HG03521 (cell line): ENCODE measurements around the gene CDKN1A.
A peak's percentile ranks its signal among the peaks of the same experiment; 100 is the strongest.

Experiments
- ATAC-seq: cut with Tn5 transposase; IDR thresholded peaks from one replicate; pipeline ENCODE4 v1.9.1; 2021; ENCODE audit warnings: mild to moderate bottlenecking, moderate library complexity; ENCODE audit not compliant: unreplicated experiment

Gene CDKN1A

DNA sequence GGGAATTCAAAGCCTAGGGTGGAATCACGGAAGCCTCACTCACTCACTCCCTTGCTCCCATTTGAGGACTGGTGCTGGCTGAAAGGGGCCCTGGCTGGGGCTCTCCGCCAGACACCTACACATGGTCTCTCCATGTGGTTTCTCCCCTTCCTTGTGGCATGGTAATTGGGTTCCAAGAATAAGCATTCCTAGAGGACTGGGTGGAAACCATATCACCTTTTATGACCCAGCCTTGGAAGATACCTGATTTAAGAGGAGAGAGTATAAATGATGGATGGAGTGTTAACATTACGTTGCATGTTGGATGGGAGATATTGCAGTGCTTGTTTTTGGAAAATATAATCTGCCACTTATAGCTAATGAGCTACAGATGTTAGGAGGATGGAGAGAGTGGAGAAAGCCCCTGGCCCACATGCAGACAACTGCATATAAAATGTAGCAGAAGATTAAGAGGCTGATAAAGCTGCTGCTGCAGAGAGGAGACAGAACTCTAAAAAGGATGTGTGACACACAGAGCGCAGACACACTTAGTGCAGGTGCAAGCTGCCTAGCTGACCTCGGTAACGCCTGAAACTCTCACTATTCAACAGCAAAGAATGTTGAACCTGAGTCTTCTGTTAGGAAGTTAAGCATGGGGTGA is 23.3 kb upstream of the CDKN1A start:
- no peak for ATAC-seq

DNA sequence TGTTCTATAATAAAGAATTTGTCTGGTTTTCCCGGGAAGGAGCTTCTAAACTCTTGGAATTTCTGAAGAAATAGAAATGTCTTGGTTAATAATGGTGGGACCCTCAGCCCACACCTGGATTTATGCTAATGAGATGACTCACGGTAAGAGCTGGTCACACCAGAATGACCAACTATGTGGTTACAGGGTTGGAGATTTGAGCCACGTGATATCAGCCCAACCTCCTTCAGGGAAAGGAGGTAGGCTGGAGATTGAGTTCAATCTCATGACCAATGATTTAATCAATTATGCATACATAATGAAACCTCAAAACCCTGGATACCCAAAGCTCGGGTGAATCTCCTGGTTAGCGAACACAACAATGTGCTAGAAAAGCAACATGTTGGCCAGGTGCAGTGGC is 22.1 kb upstream of the CDKN1A start:
- ATAC-seq, result no peak

GRCh38 chr6:36657271-36657670 is 21.2 kb upstream of the CDKN1A start:
- no peak for ATAC-seq

DNA sequence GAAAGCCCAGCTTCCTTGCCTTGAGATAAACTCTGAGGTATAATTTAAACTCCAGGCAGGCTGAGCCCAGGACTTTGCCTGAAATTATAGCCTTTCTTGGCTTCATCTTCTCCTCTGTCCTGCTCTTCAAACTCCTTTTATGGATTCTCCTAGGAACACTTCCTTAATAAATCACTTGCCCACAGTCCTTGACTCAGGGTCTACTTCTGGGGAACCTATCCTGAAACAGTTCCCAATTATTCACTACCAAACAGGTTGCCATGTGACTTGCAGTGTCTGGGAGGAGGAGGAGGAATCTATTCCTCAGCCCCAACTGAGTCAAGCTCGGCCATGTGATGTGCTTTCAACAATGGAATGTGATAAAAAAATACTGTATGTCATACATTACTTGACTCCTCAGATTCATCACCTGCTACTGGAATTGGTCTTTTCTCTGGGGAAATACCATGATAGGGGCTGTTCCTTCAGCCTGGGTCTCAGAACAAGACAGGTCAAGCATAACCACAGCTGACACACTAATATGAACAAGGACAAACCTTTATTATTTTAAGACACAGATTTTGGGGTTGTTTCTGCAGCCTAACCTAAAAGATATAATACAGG is 20.5 kb upstream of the CDKN1A start:
- no peak for ATAC-seq

GRCh38 chr6:36659271-36659670 is 19.2 kb upstream of the CDKN1A start:
- no peak for ATAC-seq

DNA sequence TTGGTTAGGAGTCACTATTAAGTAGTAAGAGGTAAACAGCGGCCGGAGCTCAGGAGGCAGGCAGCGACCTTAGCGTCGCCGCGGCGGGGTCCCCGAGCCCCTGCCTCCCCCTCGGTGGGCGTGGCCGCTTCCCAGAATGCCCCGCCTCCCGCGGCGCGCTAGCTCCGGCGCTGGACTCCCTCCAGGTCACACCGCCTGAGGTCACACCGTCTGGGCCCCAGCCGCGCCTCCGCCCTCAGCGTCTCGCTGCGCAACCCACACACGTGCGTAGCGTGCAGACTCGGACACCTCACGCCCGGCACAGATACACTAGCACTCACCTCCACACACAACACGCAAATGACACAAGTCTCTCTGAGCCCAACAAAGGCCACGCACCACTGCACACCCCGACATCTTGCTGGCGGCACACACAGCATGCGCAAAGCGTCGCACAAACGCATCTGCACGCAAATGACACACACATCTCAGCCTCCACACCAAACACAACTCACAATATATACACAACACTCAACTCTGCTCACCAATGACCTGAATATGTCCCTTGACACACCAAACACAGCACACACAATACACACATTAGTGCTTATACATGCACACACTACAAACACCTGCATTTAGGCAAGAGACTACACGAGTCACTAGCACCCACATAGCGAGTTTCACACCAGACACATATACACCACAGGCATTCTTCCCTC is 17.6 kb upstream of the CDKN1A start:
- ATAC-seq, result no peak

DNA sequence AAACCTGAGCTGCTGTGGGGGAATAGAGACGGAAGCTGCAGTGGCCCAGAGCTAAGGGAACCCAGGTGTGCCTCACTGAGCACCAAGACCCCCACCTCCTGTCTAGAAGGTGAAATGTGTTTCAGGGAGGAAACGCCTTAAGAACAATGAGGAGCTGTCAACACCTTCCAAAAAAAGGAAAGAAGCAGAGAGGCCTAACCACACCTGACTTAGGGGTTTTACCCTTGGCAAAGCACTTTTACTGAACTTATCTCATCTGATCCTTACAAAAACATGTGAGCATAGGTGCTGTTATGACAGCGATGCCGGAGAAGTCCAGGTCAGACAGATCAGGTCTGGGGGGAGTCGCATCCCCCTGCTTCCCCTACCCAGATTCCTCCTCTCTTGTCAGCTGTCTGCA is 16.1 kb upstream of the CDKN1A start:
- ATAC-seq, result no peak

DNA sequence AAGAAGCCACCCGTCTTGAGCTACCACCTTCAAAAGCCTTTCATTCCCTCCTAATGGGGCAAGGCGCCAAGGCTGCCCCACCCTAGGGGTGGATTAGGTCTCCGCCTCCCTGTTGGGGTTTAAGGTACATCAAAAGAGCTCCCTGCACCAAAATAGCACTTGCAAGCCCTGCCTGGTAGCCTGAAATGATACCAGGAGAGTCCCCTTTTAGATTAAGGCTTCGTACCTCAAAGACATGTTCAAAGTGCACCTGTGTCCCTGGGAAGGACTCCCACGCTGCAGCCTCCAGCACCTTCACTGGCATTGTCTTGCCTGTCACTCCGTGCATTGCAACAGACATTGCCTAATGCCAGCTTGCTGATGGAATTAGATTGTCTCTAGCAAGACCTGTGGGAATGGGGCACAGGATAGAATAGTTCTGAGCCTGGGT is 15.7 kb upstream of the CDKN1A start:
- no peak for ATAC-seq

DNA sequence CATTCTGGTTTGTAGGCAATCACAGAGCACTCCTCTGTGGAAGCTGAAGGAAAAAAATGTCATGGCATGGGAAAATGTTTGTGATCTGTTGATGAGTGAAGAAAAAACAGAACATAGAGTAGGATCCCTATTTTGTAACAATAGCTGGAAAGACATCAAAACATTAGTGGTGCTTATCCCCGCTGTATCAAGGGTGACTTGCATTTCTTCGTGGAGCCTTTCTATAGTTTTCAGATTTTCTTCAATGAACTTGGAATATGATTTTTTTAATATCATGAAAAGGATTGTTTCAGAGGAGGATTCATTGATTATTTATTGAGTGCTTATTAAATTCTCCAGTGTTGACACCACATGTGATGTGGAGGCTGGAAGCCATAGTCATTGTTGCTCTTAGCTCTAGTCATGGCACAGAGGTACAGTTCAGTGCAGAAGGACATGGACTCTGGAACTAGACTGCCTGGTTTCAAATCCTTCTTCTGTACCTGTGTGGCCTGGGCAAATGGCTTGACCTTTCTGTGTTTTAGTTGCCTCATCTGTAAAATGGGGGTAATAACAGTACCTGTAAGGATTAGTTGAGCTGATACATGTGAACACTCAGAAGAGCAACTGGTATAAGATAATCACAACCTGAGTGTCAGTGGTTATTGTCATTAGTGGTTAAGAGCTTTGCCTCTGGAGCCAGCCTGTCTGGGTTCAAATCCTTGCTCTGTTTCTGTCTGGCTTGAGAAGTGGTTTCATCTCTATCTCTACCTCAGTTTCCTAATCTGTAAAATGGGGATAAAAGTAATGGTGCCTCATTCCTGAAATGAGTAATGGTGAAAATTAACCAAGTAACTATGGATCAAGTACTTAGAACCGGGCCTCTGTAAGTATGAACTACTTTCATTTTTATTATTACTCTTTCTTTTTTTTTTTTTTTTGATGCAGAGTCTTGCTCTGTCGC is 14.7 kb upstream of the CDKN1A start:
- no peak for ATAC-seq

GRCh38 chr6:36665180-36665579 is 13.3 kb upstream of the CDKN1A start:
- ATAC-seq, result no peak

DNA sequence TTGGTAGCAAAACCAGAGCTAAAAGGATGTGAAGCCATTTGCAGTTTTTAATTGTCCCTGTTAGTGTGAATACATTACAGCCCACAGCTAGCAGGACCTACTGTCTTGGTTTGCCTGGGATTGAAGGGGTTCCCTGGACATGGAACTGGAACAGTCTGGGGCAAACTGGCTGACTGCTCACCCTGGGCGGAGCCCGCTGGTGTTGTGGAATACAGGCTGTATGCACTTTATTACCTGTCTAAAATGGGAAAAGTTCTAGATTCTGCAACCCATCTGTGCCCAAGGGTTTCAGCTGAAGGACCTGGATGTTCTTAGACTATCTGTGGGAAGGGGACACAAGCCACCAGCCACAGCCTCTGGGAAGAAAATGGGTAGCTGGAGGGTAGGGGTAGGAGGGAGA is 12.2 kb upstream of the CDKN1A start:
- no peak for ATAC-seq

GRCh38 chr6:36666826-36667591 is 11.5 kb upstream of the CDKN1A start:
- peak; percentile 62 for ATAC-seq

GRCh38 chr6:36668591-36668990 is 9.9 kb upstream of the CDKN1A start:
- ATAC-seq, result no peak

GRCh38 chr6:36669002-36669401 is 9.5 kb upstream of the CDKN1A start:
- ATAC-seq, result no peak

DNA sequence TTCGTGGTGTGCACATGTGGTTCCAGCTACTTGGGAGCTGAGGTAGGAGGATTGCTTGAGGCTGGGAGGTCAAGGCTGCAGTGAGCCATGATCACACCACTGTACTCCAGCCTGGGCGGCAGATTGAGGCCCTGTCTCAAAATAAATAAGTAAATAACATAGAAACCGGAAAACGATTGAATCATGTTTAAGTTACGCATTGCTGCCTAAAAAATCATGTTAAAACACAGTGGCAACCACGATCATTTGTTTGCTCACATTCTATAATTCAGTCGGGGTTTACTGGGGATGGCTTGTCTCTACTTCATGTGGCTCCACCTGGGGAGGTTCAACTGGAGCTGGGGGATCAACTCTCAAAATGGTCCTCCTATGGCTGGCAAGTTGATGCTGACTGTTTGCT is 8.2 kb upstream of the CDKN1A start:
- ATAC-seq, result no peak

- no peak for ATAC-seq
Observed at GRCh38 chr6:36671687-36672375, 6.7 kb upstream of the CDKN1A start.

DNA sequence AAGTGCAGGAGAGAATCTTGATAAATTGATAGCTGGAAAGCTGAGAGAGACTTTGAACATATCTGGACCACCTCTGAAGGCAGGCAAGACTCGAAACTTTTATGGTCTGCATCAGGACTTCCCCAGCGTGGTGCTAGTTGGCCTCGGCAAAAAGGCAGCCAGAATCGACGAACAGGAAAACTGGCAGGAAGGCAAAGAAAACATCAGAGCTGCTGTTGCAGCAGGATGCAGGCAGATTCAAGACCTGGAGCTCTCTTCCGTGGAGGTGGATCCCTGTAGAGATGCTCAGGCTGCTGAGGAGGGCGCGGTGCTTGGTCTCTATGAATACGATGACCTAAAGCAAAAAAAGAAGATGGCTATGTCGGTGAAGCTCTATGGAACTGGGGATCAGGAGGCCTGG is 4.6 kb upstream of the CDKN1A start:
- ATAC-seq, result no peak

- no peak for ATAC-seq
Observed at GRCh38 chr6:36674942-36675341, 3.6 kb upstream of the CDKN1A start.

GRCh38 chr6:36676141-36677058 is 2.1 kb upstream of the CDKN1A start:
- ATAC-seq, result no peak
